WERI-Rb-1 (cell line): ENCODE data around the gene TRIM37.
A peak's percentile ranks its signal among the peaks of the same experiment; 100 is the strongest.

Source experiments
- DNase-seq: peaks from one replicate; pipeline ENCODE4 v3.0.0-alpha.2; 2020
- H3K27ac ChIP-seq: fragments of 250-450 bp; sonication (Bioruptor Pico); 2 replicates; pipeline ENCODE4 v1.5.1; 2020; ENCODE audit warnings: mild to moderate bottlenecking, moderate library complexity
- H3K27me3 ChIP-seq: fragments of 250-450 bp; sonication (Bioruptor Pico); 2 replicates; pipeline ENCODE4 v1.5.1; 2021; ENCODE audit warnings: mild to moderate bottlenecking, low read depth, moderate library complexity; ENCODE audit not compliant: insufficient read depth, severe bottlenecking
- H3K36me3 ChIP-seq: fragments of 250-450 bp; sonication (Bioruptor Pico); 2 replicates; pipeline ENCODE4 v1.5.1; 2020; ENCODE audit warnings: mild to moderate bottlenecking, moderate library complexity
- H3K4me3 ChIP-seq: 2 replicates; pipeline ENCODE4 v1.5.1; 2011; ENCODE audit warnings: low read depth, mild to moderate bottlenecking, control low read depth, low read length
- H3K9me3 ChIP-seq: fragments of 250-450 bp; sonication (Bioruptor Pico); 2 replicates; pipeline ENCODE4 v1.5.1; 2021; ENCODE audit warnings: mild to moderate bottlenecking, moderate library complexity; ENCODE audit not compliant: severe bottlenecking
- TF ChIP-seq, protein P1 (sequence below): IDR thresholded peaks from 2 replicates; pipeline ENCODE4 v1.5.1; 2011; ENCODE audit warnings: low read depth, mild to moderate bottlenecking, control low read depth, inconsistent platforms, low read length

Gene TRIM37

DNA sequence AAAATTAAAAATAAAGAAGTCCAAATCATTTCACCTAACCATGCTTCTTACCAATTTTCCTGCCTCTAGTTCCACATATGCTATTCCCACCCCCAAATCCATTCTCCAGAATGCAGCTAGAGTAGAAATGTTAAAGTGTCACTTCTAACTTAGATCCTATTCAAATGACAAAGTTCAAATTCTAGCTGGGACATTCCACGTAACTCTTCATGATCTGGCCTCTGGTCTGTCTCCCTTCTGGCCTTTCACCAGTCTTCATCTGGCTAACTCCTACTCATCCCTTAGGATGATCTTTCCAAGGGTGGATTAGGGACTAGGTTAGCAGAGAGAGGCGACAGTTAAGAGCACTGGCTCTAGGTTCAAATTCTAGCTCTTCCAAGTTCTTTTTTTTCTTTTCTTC, 97.9 kb downstream of the TRIM37 start:
- H3K27me3 ChIP-seq, result no peaks in the 10 kb centered on the region
- H3K36me3 ChIP-seq, result peaks cover 50% of the 10 kb centered on the region

DNA sequence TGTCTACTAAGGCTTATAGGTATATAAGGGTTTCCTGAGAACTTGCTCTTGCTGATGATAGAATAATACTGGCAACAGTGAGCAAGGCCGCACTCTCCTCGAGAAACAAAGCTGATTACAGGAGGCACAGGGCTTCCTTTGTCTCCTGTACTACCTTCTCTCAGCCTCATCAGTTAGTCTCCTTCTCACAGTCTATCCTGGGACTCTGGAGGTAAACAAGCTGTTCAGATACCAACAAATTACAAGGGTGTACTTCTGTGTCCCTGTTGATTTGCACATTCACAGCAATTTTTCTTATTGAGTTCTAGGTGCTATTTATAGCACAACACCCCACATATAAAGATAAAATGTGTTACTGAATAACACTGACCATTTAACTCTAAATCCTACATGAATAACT, 98.7 kb downstream of the TRIM37 start:
- Histone ChIP-seq H3K27ac (no peak overlapping the region), H3K36me3 (peaks cover 43% of the 10 kb centered on the region)

More for the DNA sequence above, 97.9 kb downstream of the TRIM37 start:
- no peak for DNase-seq
- Histone ChIP-seq H3K9me3 (no peaks in the 10 kb centered on the region), H3K27ac (no peak overlapping the region), H3K4me3 (no peak overlapping the region)
- TF ChIP-seq, protein P1, sequence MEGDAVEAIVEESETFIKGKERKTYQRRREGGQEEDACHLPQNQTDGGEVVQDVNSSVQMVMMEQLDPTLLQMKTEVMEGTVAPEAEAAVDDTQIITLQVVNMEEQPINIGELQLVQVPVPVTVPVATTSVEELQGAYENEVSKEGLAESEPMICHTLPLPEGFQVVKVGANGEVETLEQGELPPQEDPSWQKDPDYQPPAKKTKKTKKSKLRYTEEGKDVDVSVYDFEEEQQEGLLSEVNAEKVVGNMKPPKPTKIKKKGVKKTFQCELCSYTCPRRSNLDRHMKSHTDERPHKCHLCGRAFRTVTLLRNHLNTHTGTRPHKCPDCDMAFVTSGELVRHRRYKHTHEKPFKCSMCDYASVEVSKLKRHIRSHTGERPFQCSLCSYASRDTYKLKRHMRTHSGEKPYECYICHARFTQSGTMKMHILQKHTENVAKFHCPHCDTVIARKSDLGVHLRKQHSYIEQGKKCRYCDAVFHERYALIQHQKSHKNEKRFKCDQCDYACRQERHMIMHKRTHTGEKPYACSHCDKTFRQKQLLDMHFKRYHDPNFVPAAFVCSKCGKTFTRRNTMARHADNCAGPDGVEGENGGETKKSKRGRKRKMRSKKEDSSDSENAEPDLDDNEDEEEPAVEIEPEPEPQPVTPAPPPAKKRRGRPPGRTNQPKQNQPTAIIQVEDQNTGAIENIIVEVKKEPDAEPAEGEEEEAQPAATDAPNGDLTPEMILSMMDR, result no peak

DNA sequence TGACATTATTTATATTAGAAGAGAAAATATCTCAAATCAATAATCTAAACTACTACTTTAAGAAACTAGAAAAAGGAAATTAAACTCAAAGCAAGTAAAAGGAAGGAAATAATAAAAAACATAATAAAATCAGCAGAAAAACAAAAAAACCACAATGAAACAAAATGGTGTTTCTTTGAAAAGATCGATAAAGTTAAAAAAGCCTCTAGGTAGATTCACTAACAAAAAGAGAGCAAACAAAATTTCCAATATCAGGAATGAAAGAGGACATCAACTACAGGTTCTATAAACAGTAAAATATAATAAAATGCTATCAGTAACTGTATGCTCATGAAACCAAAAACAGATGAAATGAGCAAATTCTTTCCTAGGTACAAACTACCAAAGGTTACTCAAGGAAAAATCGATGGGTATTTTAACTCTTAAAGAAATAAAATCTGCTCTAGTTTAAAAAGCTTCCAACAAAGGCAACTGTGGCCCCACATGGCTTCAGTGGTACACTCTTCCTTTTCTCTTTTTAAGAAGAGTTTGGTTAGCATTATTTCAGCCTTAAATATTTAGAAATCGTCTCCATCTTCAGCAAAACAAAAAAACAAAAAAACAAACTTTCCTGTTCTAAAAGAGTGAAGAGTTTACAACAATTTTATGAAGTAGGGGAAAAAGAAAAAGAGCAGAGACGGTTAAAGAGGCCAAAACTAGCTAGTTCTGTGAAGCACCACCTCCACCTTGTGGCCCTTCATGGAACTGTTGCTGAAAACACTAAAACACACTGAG, 102.2 kb downstream of the TRIM37 start:
- Histone ChIP-seq H3K27me3 (no peaks in the 10 kb centered on the region), H3K9me3 (no peaks in the 10 kb centered on the region), H3K27ac (no peak overlapping the region; the same call in 1 of the 2 replicates), H3K4me3 (no peak overlapping the region), H3K36me3 (peaks cover 27% of the 10 kb centered on the region)
- TF ChIP-seq, protein P1, result peak; percentile 90
- peak; percentile 68 for DNase-seq

More for the DNA sequence above, 98.7 kb downstream of the TRIM37 start:
- TF ChIP-seq, protein P1, result no peak
- Histone ChIP-seq H3K27me3 (no peaks in the 10 kb centered on the region), H3K4me3 (no peak overlapping the region), H3K9me3 (no peaks in the 10 kb centered on the region)
- no peak for DNase-seq

DNA sequence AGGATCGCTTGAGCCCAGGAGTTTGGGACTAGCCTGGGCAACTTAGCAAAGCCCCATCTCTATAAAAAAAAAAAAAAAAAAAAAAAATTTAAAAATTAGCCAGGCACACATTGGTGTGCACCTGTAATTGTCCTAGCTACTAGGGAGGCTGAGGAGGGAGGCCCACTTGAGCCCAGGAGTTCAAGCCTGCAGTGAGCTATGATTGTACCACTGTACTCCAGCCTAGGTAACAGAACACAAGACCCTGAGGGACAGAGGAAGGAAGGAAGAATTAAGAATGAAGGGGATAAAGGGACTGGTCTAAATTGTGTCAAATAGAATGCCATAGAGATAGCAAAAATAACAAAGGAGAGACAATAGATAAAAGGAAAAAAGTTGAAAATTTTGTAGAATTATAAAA, 102.8 kb downstream of the TRIM37 start:
- no peak overlapping the region for H3K27ac ChIP-seq
- no peaks in the 10 kb centered on the region for H3K9me3 ChIP-seq
- H3K4me3 ChIP-seq, result no peak overlapping the region
- TF ChIP-seq, protein P1, result no peak
- peaks cover 29% of the 10 kb centered on the region for H3K36me3 ChIP-seq
- DNase-seq, result no peak
- H3K27me3 ChIP-seq, result no peaks in the 10 kb centered on the region

DNA sequence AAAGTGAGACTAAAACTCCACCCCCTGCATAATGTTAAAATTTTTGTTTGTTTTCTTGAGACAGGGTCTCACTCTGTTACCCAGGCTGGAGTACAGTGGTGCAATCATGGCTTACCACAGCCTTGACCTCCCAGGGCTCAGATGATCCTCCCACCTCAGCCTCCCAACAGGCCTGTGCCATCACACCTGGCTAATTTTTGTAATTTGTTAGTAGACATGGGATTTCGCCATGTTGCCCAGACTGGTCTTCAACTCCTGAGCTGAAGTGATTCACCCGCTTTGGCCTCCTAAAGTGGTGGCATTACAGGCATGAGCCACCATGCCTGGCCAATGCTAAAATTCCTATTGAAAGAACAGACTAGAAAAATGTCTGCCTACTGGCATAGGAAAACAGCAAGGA, 103.8 kb downstream of the TRIM37 start:
- no peak overlapping the region for H3K4me3 ChIP-seq
- no peak for DNase-seq
- TF ChIP-seq, protein P1, result no peak
- H3K27me3 ChIP-seq, result no peaks in the 10 kb centered on the region
- H3K36me3 ChIP-seq, result peaks cover 32% of the 10 kb centered on the region
- H3K27ac ChIP-seq, result no peak overlapping the region
- H3K9me3 ChIP-seq, result no peaks in the 10 kb centered on the region

DNA sequence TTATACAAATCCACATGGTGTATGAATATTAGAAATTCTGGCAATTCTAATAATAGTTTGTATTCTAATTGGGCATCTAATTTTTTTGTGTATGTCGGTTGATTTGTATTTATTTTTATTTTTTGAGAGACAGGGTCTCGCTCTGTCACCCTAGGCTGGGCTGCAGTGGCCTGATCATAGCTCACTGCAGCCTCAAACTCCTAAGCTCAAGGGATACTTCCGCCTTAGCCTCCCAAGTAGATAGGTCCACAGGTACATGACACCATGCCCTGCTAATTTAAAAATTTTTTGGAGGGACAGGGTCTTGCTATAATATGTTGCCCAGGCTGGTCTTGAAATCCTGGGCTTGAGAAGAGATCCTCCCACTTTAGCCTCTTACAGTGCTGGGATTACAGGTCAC, 104.6 kb downstream of the TRIM37 start:
- Histone ChIP-seq H3K27me3 (no peaks in the 10 kb centered on the region), H3K36me3 (peaks cover 35% of the 10 kb centered on the region), H3K4me3 (no peak overlapping the region), H3K9me3 (no peaks in the 10 kb centered on the region), H3K27ac (no peak overlapping the region)
- TF ChIP-seq, protein P1, result no peak
- no peak for DNase-seq
